HG03039 (cell line): ENCODE results near the gene LSM7.
A peak's percentile ranks its signal among the peaks of the same experiment; 100 is the strongest.

Source experiments
- ATAC-seq: cut with Tn5 transposase; IDR thresholded peaks from one replicate; pipeline ENCODE4 v1.9.1; 2021; ENCODE audit warnings: mild to moderate bottlenecking, moderate library complexity; ENCODE audit not compliant: unreplicated experiment

Gene LSM7

DNA sequence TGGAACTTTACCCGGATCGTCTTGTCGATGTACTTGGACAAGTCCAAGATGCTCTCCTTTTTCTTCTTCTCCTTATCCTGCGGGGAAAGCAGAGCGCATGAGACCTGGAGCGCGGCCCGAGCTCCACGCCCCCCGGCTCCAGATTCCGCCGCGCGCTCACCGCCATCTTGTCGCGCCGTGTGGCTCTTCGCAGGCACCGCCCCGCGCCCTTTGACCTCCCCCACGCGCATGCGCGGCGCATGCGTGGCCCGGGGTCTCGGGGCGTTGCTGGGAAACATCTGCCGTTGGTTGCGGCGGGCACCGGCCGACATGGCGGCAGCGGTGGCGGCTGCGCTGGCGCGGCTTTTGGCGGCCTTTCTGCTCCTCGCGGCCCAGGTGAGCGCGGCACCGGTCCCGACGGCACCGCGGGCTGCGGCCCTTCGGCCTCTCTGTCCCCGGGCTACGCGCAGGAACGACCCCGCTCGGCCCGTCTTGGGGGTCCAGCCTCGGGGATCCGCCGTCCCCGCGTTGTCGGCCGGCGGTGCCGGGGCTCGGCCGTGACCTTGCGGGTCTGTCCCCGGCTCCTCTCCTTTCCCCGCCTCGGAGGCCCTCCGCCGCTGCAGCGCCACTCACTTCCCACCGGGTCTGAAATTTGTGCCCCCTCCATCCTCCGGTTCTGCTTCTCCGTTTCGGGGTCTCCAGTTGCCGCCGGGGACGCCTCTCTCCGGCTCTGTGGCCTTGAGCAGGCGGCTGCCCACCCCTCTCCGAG, at the start of gene LSM7, which contains the start of gene SPPL2B:
Gene LSM7, minus strand, starts transcription at position 186 of the 748 bp plus-strand sequence. Its CDS starts 20 bp downstream, at position 166.
Gene SPPL2B, plus strand, starts transcription at position 284 of the 748 bp plus-strand sequence. Its CDS starts 26 bp downstream, at position 310.
- peak; percentile 63 for ATAC-seq

DNA sequence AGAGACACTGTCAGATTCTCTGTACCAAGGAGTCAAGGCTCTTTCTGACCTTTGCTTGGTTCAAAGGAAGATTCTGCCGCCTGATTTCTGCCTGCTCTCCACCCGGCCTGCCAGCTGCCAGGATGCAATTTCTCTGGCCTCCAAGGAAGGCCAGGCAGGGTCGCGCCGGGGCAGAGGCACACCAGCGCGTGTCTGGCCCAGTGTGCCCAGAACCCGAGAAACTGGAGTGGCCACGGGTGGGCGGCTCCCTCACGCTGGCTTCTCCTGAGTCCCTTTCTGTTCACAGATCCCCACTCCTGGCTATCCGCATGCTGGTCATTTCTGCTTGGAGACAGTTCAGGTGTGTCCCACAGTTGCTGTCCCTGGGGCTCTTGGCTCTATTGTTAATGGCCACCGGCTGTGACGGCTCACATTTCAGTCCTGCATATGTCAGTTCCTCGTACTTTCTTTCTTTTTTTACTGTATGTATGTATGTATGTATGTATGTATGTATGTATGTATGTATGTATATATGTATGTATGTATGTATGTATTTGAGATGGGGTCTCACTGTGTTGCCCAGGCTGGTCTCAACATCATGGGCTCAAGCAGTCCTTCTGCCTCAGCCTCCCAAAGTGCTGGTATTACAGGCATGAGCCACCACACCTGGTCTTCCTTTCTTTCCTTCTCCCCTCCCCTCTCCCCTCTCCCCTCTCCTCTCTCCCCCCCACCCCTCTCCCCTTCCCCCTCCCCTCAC, 48.6 kb upstream of the LSM7 start:
- ATAC-seq, result no peak

DNA sequence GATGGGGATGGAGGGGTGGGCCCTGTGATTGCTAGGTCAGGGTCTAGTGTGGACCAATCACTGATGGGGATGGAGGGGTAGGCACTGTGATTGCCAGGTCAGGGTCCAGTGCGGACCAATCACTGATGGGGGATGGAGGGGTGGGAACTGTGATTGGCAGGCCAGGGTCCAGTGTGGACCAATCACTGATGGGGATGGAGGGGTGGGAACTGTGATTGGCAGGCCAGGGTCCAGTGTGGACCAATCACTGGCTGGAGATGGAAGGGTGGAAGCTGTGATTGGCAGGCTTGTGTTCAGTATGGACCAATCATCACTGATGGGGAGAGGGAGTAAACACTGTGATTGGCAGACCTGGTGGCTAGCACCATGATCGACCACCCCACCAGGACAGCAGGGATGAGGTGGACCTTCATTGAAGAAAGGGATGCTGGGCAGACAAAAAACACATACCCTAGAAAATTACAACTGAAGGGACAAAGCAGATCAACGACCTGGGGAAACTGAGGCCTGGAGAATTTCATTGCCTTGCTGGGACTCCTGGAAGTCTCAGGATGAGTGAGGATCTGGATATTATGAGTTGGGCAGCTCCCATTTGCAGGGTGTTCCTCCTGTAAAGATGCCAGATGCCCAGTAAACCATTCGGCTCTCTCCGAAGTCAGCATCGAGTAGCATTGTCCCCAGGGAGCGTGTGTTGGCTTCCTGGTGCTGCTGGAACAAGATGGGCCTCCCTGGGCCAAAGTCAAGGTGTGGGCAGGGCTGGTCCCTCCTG, 47.2 kb upstream of the LSM7 start:
- ATAC-seq, result no peak

DNA sequence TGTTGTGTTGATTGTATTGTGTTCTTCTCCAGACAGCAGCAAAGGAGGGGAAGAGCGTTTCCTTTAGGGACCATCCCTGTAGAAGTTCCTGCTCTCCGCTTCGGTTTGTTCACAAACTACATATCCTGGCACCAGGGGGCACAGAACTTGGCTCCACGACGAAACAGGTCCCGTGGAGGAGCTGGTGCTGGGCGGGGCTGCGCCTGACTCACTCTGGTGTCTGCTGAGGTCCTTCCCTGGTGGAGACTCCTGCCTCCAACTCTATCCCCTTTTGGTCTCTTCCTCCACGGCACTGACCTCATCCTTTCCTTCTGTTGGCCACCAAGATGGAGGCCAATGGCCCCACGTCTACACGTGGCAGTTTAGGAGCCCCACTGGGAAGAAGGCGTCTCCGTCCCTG, 46.4 kb upstream of the LSM7 start:
- ATAC-seq, result no peak

DNA sequence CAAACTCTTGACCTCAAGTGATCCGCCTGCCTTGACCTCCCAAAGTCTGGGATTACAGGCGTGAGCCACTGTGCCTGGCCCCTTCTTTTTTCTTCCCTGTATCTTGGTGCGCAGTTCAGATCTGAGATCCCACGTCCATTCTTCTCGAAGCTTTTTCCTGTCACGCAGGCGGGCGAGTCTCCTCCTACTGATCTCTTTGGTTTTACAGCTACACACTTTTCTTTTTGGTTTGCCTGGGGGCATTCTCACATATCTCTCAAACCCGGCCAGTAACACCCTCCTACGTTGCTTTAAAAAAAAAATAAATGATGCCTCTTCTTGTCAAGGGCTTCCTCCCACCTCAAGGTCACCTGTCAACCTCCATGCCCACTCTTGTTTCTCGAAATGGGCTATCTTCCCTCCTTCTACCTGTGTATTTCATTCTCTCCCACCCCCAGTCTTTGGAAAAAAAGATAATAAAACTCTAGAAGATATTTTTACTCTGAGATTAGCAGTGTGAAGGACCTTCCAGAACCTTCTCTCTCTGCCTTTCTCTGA, 43.8 kb upstream of the LSM7 start:
- no peak for ATAC-seq

DNA sequence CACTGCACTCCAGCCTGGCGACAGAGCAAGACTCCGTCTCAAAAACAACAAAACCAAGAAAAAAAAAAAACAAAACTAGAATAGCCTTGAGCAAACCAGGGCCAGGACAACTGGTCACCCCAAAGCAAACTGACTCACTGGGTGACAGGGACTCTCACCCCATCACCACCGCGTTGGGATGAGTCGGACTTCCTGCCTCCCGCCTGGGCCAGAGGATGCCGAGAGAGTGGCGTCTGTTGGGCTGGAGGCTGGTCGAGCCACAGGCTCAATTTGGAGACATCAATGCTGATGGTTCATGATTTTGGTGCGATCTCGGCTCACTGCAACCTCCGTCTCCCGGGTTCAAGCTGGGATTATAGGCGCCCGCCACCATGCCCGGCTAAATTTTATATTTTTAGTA, 43.3 kb upstream of the LSM7 start:
- no peak for ATAC-seq

DNA sequence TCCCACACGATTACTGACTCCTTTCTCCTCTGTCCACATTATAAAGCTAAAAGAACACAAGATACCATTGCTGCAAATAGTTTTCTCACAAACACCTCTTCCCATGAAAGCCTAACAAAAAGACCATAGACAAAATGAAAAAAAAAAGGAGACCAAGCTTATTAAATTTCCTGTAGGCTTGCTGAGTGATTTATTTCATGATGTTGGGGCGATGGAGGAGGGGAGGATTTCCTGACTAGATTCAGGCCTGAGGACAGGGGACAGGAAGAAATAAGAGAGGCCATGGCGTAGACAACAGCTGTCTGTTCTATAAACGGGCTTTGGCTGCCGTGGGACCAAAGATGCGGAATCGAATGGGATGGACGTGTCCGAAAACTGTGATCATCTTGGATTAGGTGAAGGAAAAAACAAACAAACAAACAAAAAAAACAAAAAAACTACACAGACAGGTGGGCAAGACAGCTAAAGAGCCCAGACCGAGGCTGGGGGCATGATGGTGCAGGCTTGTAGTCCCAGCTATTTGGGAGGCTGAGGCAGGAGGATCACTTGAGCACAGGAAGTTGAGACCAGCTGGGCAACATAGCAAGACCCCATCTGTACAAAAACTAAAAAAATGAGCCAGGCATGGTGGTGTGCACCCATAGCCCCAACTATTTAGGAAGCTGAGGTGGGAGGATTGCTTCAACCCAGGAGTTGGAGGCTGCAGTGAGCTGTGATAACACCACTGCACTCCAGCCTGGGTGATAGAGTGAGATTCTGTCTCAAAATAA, 37.0 kb upstream of the LSM7 start:
- ATAC-seq, result no peak

DNA sequence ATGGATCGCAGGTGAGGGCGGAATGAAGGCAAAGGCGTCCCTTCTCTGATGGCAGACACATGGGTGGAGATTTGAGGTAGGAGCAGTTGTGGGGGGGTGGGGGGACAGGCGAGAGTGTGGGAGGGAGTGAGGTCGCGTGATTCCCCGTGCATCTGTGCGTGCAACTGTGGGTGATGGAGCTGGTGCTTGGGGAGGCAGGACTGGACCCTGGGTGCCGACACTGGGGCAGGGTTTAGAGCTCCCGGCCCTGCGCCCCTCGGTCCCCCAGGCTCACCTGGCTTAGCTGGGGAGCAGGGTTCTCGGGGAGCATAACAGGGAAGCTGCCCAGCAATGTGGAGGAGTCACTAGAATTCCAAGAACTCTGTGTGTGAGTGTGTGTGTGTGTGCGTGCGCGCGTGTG, 35.0 kb upstream of the LSM7 start:
- no peak for ATAC-seq

DNA sequence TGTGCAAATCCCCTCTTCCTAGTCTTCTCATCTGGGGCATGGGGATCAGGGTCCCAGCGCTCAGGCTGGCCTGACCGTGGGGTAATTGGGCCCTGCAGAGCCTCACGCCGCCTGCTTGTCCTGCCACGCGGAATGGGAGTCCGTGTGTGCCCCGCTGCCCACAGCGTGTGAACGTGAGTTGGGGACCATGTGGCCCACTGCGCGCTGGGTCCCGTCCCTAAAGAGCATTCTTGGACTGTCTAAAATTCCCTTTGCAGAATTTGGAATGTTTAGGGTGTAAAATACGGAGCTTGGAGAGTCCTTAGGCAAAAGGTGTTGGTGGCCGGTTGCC, 34.5 kb upstream of the LSM7 start:
- ATAC-seq, result no peak

DNA sequence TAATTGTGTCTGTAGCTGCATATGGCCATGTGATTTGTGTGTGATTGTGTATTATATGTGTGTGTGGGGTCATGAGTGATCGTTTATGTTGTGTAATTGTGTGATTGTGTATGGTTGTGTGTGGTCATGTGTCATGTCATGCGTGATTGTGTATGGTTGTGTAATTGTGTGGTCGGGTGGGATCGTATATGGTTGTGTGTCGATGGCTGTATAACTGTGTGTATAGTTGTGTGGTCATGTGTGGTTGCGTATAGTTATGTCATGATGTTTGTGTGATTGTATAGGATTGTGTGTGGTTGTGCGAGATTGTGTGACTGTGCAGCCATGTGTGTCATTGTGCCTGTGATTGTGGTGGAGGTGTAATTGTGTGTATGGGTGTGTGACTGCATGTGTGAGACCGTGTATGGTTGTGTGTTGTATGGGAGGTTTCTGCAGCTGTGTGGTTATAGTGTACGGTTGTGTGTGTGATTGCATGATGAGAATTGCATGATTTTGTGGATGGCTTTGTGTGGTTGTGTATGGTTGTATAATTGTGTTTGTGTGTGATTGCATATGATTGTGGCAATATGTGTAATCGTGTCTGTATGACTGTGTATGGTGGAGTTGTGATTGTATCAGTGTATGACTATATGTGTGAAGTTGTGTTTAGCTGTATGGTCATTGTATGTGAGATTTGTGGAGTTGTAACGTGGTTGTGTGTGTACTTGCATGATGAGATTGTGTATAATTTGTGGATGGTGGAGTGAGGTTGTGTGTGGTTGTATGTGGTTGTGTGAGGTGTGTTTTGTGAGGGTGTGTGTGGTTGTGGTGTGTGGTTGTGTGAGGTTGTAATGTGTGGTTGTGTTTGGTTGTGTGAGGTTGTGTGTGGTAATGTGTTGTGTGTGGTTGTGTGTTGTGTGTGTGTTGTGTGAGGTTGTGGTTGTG, 33.9 kb upstream of the LSM7 start:
- ATAC-seq, result no peak

DNA sequence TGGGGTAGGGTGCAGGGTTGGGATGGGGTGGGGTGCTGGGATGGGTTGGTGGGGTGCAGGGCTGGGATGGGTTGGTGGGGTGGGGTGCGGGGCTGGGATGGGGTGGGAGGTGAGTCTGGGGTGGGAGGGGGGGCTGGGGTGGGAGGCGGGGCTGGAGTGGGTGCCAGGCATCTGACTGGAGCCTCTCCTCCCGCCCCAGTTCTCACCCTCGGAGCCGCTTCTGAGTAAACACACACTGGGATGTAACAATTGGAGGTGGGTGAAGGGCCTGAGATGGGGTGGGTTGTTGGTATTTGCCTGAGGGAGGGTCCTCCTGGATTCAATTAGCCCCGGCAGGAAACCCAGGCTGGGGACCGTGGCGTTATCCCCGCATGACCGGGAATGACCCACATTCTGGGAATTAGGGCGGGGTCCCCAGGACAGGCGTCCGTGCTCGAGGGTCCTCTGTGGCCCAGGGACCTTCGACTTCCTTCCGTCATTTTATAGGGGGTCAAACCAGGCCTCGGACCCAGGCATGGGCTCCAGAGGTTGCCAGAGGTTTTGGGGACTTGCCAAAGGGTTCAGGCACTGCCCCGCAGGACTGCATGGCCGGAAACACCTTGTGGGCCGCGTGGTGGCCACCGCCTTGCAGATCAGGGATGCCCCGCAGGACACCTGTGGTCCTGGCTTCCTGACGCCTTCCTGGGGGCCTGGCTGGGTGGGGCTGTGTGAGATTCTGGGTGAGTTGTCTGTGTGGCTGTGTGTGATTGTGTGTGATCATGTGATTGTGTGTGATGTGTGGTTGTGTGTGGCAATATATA, 33.1 kb upstream of the LSM7 start:
- no peak for ATAC-seq

DNA sequence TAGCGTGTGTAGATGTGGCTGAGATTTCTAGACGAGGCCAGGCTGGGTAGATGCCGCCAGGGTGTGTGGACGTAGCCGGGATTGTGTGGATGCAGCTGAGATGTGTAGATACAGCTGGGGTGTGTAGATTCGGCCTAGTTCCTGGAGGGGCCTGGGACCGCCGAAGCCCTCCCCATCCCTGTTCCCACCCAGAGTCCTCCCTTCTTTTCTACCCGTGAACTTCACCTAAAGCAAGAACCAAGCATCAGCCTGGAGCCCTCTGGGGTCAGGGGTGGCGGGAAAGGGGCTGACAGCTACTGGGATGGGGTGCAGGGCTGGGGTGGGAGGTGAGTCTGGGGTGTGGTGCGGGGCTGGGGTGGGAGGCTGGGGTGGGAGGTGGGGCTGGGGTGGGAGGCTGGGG, 32.4 kb upstream of the LSM7 start:
- ATAC-seq, result no peak

DNA sequence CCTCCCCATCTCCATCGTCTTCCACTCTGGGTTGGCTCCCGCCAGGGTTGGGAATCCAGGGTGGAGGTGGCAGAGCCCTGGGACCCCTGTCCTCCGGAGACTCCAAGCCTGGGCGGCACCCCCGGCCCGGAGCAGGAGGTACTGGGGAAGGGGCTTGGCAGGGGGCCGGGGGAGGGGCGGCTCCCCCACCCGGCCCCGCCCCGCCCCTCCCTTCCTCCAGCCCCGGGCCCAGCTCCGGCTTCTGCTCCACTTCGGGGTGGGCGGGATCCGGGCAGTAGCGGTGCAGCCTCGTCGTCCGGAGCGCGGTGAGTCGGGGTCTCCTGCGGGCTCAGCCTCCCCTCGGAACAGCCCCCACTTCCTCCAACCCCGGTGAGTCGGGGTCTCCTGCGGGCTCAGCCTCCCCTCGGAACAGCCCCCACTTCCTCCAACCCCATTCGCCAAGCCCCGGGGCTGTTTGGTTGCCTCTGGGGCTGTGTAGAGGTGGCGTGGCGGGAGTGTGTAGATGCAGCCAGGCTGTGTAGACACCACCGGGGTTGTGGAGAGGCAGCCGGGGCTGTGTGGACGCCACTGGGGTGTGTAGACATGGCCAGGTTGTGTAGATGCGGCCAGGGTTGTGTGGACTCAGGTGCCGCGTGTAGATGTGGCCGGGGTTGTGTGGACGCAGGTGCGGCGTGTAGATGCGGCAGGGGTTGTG, 31.8 kb upstream of the LSM7 start, which contains the start of gene TMPRSS9:
Gene TMPRSS9, plus strand, starts transcription at position 274 of the 694 bp plus-strand sequence. CDS start 29,521 bp downstream, outside the sequence.
- ATAC-seq, result no peak

DNA sequence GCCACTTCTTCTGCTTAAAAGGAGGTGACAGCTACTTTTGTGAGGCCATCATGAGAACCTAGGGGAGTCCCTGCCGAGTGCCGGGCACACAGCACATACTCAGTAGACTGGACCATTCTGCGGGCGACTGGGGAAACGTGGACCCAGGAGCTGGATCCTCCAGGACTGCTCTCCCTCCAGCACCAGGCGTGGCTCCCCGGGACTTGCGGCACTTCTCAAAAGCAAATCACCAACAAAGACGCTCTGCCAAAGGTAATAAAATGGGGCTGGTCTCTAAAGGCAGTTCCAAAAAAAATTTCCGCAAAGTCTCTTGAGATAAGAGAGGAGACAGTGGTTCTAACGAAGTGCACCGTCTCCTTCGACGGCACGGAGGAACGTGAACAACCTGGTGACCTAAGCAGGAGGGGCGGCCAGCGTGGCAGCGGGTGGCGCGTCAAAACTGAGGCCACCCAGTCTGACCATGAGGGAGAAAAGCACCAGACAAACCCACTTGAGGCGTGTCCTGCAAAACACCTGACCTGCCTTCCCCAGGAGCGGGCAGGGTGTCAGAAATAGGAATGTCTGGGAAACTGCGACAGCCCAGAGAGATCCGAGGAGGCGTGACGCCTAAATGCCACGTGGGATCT, 30.3 kb upstream of the LSM7 start:
- no peak for ATAC-seq

DNA sequence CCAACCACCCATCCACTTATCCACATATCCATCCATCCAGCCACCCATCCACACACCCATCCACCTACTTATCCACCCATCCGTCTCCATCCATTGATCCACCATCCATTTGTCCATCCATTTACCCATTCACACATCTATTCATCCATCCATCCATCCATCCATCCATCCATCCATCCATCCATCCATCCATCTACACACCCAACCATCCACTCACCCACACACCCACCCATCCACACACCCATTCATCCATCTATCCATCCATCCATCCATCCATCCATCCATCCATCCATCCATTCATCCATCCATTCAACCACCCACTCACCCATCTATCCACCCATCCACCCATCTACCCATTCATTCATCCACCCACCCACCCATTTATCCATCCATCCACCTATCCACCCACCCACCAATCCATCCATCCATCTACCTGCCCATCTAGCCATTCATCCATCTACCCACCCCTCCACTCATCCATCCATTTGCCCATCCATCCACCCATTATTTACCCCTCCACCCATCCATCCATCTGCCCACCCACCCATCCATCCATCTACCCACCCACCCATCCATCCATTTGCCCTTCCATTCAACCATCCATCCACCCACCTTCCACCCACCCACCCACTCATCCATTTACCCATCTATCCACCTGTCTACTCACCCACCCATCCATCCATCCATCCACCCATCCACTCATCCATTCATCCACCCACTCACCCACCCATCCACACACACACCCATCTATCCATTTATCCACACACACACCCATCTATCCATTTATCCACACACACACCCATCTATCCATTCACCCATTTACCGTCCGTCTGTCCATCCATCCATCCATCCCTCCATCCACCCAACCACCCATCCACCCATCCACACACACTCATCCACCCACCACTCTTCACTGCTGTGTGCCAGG, 29.2 kb upstream of the LSM7 start:
- no peak for ATAC-seq

DNA sequence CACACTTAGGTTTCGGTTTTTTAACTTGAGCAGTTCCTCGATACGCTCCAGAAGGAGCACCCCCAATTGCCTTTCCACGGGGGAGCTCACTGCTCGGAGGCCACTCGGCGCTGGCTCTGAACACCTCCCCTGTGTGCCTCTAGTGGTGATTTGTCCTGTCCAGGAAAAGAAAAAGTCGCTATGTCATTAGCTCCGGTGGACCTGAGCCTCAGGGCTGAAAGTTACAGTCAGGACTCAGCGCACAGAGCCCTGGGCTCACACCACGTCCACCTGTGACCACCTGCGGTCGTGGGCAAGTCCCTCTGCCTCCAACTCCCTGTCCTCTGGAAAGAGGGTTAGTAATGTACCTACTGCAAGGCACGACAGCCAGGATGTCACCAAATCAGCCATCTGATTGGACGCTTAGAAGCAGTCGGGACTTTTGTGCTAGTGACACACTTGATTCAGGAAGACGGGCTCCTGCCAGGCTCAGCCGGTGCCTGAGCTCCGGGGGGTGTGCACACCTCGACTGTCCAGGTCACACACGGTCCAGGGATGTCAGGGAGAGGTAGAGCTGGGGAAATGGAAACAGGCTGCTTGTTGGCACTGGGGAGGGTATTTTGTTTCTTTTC, 27.8 kb upstream of the LSM7 start:
- ATAC-seq, result no peak
